RWPE2 (cell line): ENCODE results near the gene TAF4.

Experiments
- ATAC-seq: fragments of 200-7000 bp; cut with Tn5 transposase; 3 replicates; pipeline ENCODE4 v1.9.1; 2021; ENCODE audit warnings: low read depth
- DNase-seq: peaks from one replicate; pipeline ENCODE4 v3.0.0-alpha.2; 2020; ENCODE audit warnings: low spot score
- H3K27ac ChIP-seq: fragments of 450-650 bp; 2 replicates; pipeline ENCODE4 v1.5.1; 2017; ENCODE audit warnings: mild to moderate bottlenecking; ENCODE audit not compliant: poor library complexity, severe bottlenecking
- H3K27me3 ChIP-seq: fragments of 250-450 bp; sonication (Bioruptor Pico); 2 replicates; pipeline ENCODE4 v1.5.1; 2021; ENCODE audit warnings: mild to moderate bottlenecking, moderate library complexity; ENCODE audit not compliant: insufficient read depth, poor library complexity, severe bottlenecking
- H3K36me3 ChIP-seq: fragments of 250-450 bp; sonication (Bioruptor Pico); 2 replicates; pipeline ENCODE4 v1.5.1; 2020; ENCODE audit warnings: low read depth, mild to moderate bottlenecking, moderate library complexity
- H3K4me1 ChIP-seq: fragments of 250-450 bp; sonication (Bioruptor Pico); 2 replicates; pipeline ENCODE4 v1.5.1; 2021; ENCODE audit warnings: mild to moderate bottlenecking, moderate library complexity; ENCODE audit not compliant: insufficient read depth, poor library complexity, severe bottlenecking
- H3K4me3 ChIP-seq: fragments of 250-450 bp; sonication (Bioruptor Pico); 2 replicates; pipeline ENCODE4 v1.5.1; 2021; ENCODE audit warnings: mild to moderate bottlenecking, moderate library complexity; ENCODE audit not compliant: severe bottlenecking
- H3K9me3 ChIP-seq: fragments of 250-450 bp; sonication (Bioruptor Pico); 2 replicates; pipeline ENCODE4 v1.5.1; 2021; ENCODE audit warnings: mild to moderate bottlenecking, moderate library complexity; ENCODE audit not compliant: severe bottlenecking
- CTCF ChIP-seq: fragments of 450-650 bp; IDR thresholded peaks from one replicate; pipeline ENCODE4 v1.5.1; 2017; ENCODE audit warnings: mild to moderate bottlenecking, moderate library complexity; ENCODE audit not compliant: poor library complexity, severe bottlenecking

TAF4 gene

GRCh38 chr20:62042025-62042820 is 23.5 kb downstream of the TAF4 start:
- Histone ChIP-seq H3K27ac (no peak overlapping the region), H3K4me1 (no peaks in the 10 kb centered on the region), H3K27me3 (no peaks in the 10 kb centered on the region), H3K9me3 (no peaks in the 10 kb centered on the region), H3K4me3 (no peak overlapping the region), H3K36me3 (no peaks in the 10 kb centered on the region; the same call in 1 of the 2 replicates)
- peak; percentile 72 for DNase-seq
- ATAC-seq: no peak
- TF ChIP-seq CTCF: no peak

- Histone ChIP-seq H3K36me3 (no peaks in the 10 kb centered on the region; the same call in 1 of the 2 replicates), H3K27ac (no peak overlapping the region), H3K27me3 (no peaks in the 10 kb centered on the region), H3K9me3 (no peaks in the 10 kb centered on the region), H3K4me1 (no peaks in the 10 kb centered on the region), H3K4me3 (no peak overlapping the region)
- TF ChIP-seq CTCF: no peak
- peak; percentile 79 for DNase-seq
- ATAC-seq: no peak
Observed at GRCh38 chr20:62040933-62041332, 24.7 kb downstream of the TAF4 start.

- H3K4me3 ChIP-seq: no peak overlapping the region
- no peaks in the 10 kb centered on the region for H3K27me3 ChIP-seq
- ATAC-seq (no peak), DNase-seq (no peak)
- no peaks in the 10 kb centered on the region for H3K9me3 ChIP-seq
- no peak for TF ChIP-seq CTCF
- no peaks in the 10 kb centered on the region; the same call in 1 of the 2 replicates for H3K36me3 ChIP-seq
- H3K4me1 ChIP-seq: no peaks in the 10 kb centered on the region
- H3K27ac ChIP-seq: no peak overlapping the region
Observed at GRCh38 chr20:62040381-62040922, 25.2 kb downstream of the TAF4 start.

GRCh38 chr20:62039738-62040137 is 25.9 kb downstream of the TAF4 start:
- Histone ChIP-seq H3K27ac (no peak overlapping the region), H3K9me3 (no peaks in the 10 kb centered on the region), H3K27me3 (no peaks in the 10 kb centered on the region), H3K4me3 (no peak overlapping the region), H3K36me3 (no peaks in the 10 kb centered on the region; the same call in 1 of the 2 replicates), H3K4me1 (no peaks in the 10 kb centered on the region)
- DNase-seq (no peak), ATAC-seq (no peak)
- TF ChIP-seq CTCF: no peak
